AG04449 (cell line): ENCODE measurements around the gene CARD10.

Source experiments
- CTCF ChIA-PET: fragments of 350-600 bp; formaldehyde crosslinking; extraction: SDS; loops from one replicate; lab custom pipeline; 2021; ENCODE audit warnings: antibody characterized with exemption; lab: Yijun Ruan, JAX
- POLR2A ChIA-PET: fragments of 400-600, 350-600 bp; formaldehyde crosslinking; extraction: SDS; loops from one replicate; lab custom pipeline; 2020; ENCODE audit warnings: antibody characterized with exemption, inconsistent platforms; lab: Yijun Ruan, JAX
- DNase-seq: peaks from one replicate; pipeline ENCODE4 v3.0.0-alpha.2; 2010; ENCODE audit warnings: low read depth, low spot score
- H3K4me3 ChIP-seq: 2 replicates; pipeline ENCODE4 v1.5.1; 2011; ENCODE audit warnings: low read depth, mild to moderate bottlenecking, control low read depth, low read length
- CTCF ChIP-seq: IDR thresholded peaks from one replicate; pipeline ENCODE4 v1.5.1; 2011; ENCODE audit warnings: mild to moderate bottlenecking, moderate library complexity, low read length, control low read depth, inconsistent platforms; ENCODE audit not compliant: insufficient read depth; ENCODE audit errors: missing control alignments

The CARD10 gene

GRCh38 chr22:37451218-37451617, 68.0 kb downstream of the CARD10 start:
- H3K4me3 ChIP-seq, result no peak overlapping the region
- ChIA-PET CTCF (no interaction called here), POLR2A (no interaction called here)
- no peak for TF ChIP-seq CTCF
- no peak for DNase-seq

- ChIA-PET POLR2A (no interaction called here), CTCF (interaction anchor here (0.6 to 1.7 kb wide), 8 partner anchors 8 to 190 kb away, joined by 3 to 10 read pairs (median 4); no protein-coding TSS in a partner anchor)
- DNase-seq, result no peak
- no peak overlapping the region for H3K4me3 ChIP-seq
- TF ChIP-seq CTCF, result no peak
Observed at GRCh38 chr22:37449331-37450001, 69.7 kb downstream of the CARD10 start.

- POLR2A ChIA-PET, result no interaction called here
Observed at GRCh38 chr22:37448516-37449127, 70.6 kb downstream of the CARD10 start.

GRCh38 chr22:37445501-37445900, 73.7 kb downstream of the CARD10 start:
- no peak overlapping the region for H3K4me3 ChIP-seq
- POLR2A ChIA-PET, result no interaction called here
- CTCF ChIA-PET, result interaction anchor here (1.8 kb wide), 1 partner anchor 10 kb away, joined by 5 read pairs; no protein-coding TSS in a partner anchor
- no peak for TF ChIP-seq CTCF
- no peak for DNase-seq

More at GRCh38 chr22:37448516-37449127, 70.6 kb downstream of the CARD10 start:
- no peak for DNase-seq
- no peak for TF ChIP-seq CTCF
- H3K4me3 ChIP-seq, result no peak overlapping the region
- CTCF ChIA-PET, result interaction anchor here (0.6 to 1.7 kb wide), 5 partner anchors 8 to 188 kb away, joined by 3 to 10 read pairs (median 4); no protein-coding TSS in a partner anchor

- ChIA-PET POLR2A (no interaction called here), CTCF (interaction anchor here (0.8 to 1.8 kb wide), 4 partner anchors 12 to 183 kb away, joined by 3 to 7 read pairs (median 5); no protein-coding TSS in a partner anchor)
- TF ChIP-seq CTCF, result no peak
- no peak overlapping the region for H3K4me3 ChIP-seq
- no peak for DNase-seq
Observed at GRCh38 chr22:37443977-37444376, 75.2 kb downstream of the CARD10 start.

- no peak overlapping the region for H3K4me3 ChIP-seq
- TF ChIP-seq CTCF, result no peak
- DNase-seq, result no peak
- ChIA-PET CTCF (interaction anchor here (1.1 to 3.8 kb wide), 3 partner anchors 14 to 183 kb away, joined by 3 to 28 read pairs (median 3); no protein-coding TSS in a partner anchor), POLR2A (no interaction called here)
Observed at GRCh38 chr22:37443086-37443485, 76.1 kb downstream of the CARD10 start.
